Measurements from ENCODE around the gene CTNS. TPM values are rescaled to one million over a fixed set of nuclear protein-coding genes. Genes with fewer than 3 reads are reported as not detected.

Gene CTNS
- total RNA-seq, 1 experiment from 2014 or later, result 21.1 TPM

GRCh38 chr17:3596804-3597464 is 39.6 kb upstream of the CTNS start:
- Histone ChIP-seq H3K9me3 (ENCODE audit: low read length) (no peaks in the 10 kb centered on the region), H3K4me2 (ENCODE audit: low read depth, low read length, poor library complexity, severe bottlenecking) (no peak overlapping the region), H3K79me2 (ENCODE audit: low read length) (no peaks in the 10 kb centered on the region), H3K36me3 (ENCODE audit: insufficient read depth, low read length) (no peaks in the 10 kb centered on the region), H3K4me1 (ENCODE audit: low read length) (no peaks in the 10 kb centered on the region), H3K27me3 (ENCODE audit: low read length) (no peaks in the 10 kb centered on the region), H4K20me1 (ENCODE audit: insufficient read depth, low read depth, low read length) (no peaks in the 10 kb centered on the region), H3K9ac (ENCODE audit: low read length) (no peak overlapping the region), H3K4me3 (ENCODE audit: low read length) (no peak overlapping the region), H3K9me2 (replicated peaks; ENCODE audit: insufficient read depth, low read length) (no peaks in the 10 kb centered on the region), H2AFZ (ENCODE audit: low read length) (no peak overlapping the region), H3K27ac (ENCODE audit: low read length) (no peak overlapping the region)
- no peak for DNase-seq

GRCh38 chr17:3598078-3598477 is 38.5 kb upstream of the CTNS start:
- Histone ChIP-seq H3K9me3 (ENCODE audit: low read length) (no peaks in the 10 kb centered on the region), H3K9me2 (replicated peaks; ENCODE audit: insufficient read depth, low read length) (no peaks in the 10 kb centered on the region), H3K79me2 (ENCODE audit: low read length) (no peaks in the 10 kb centered on the region), H2AFZ (ENCODE audit: low read length) (no peak overlapping the region), H3K27me3 (ENCODE audit: low read length) (no peaks in the 10 kb centered on the region), H3K27ac (ENCODE audit: low read length) (no peak overlapping the region), H3K4me2 (ENCODE audit: low read depth, low read length, poor library complexity, severe bottlenecking) (no peak overlapping the region), H4K20me1 (ENCODE audit: insufficient read depth, low read depth, low read length) (no peaks in the 10 kb centered on the region), H3K4me1 (ENCODE audit: low read length) (no peaks in the 10 kb centered on the region), H3K4me3 (ENCODE audit: low read length) (no peak overlapping the region), H3K9ac (ENCODE audit: low read length) (no peak overlapping the region), H3K36me3 (ENCODE audit: insufficient read depth, low read length) (no peaks in the 10 kb centered on the region)
- DNase-seq, result no peak

- Histone ChIP-seq H3K27me3 (ENCODE audit: low read length) (no peaks in the 10 kb centered on the region), H3K79me2 (ENCODE audit: low read length) (no peaks in the 10 kb centered on the region), H3K36me3 (ENCODE audit: insufficient read depth, low read length) (no peaks in the 10 kb centered on the region), H3K4me2 (ENCODE audit: low read depth, low read length, poor library complexity, severe bottlenecking) (no peak overlapping the region), H3K4me3 (ENCODE audit: low read length) (no peak overlapping the region), H4K20me1 (ENCODE audit: insufficient read depth, low read depth, low read length) (no peaks in the 10 kb centered on the region), H3K27ac (ENCODE audit: low read length) (no peak overlapping the region), H3K9me3 (ENCODE audit: low read length) (no peaks in the 10 kb centered on the region), H2AFZ (ENCODE audit: low read length) (no peak overlapping the region), H3K9me2 (replicated peaks; ENCODE audit: insufficient read depth, low read length) (no peaks in the 10 kb centered on the region), H3K9ac (ENCODE audit: low read length) (no peak overlapping the region), H3K4me1 (ENCODE audit: low read length) (no peaks in the 10 kb centered on the region)
- DNase-seq, result no peak
Observed at GRCh38 chr17:3600529-3601205, 35.9 kb upstream of the CTNS start.

- Histone ChIP-seq H3K4me1 (ENCODE audit: low read length) (no peaks in the 10 kb centered on the region), H3K9ac (ENCODE audit: low read length) (no peak overlapping the region), H3K9me2 (replicated peaks; ENCODE audit: insufficient read depth, low read length) (no peaks in the 10 kb centered on the region), H2AFZ (ENCODE audit: low read length) (no peak overlapping the region), H3K4me3 (ENCODE audit: low read length) (no peak overlapping the region), H3K27me3 (ENCODE audit: low read length) (no peaks in the 10 kb centered on the region), H3K4me2 (ENCODE audit: low read depth, low read length, poor library complexity, severe bottlenecking) (no peak overlapping the region), H4K20me1 (ENCODE audit: insufficient read depth, low read depth, low read length) (no peaks in the 10 kb centered on the region), H3K79me2 (ENCODE audit: low read length) (no peaks in the 10 kb centered on the region), H3K27ac (ENCODE audit: low read length) (no peak overlapping the region), H3K9me3 (ENCODE audit: low read length) (no peaks in the 10 kb centered on the region), H3K36me3 (ENCODE audit: insufficient read depth, low read length) (no peaks in the 10 kb centered on the region)
- DNase-seq, result peak; percentile 92
Observed at GRCh38 chr17:3602499-3602898, 34.1 kb upstream of the CTNS start.

GRCh38 chr17:3603119-3603869 is 33.3 kb upstream of the CTNS start:
- Histone ChIP-seq H3K27me3 (ENCODE audit: low read length) (no peaks in the 10 kb centered on the region), H4K20me1 (ENCODE audit: insufficient read depth, low read depth, low read length) (no peaks in the 10 kb centered on the region), H3K79me2 (ENCODE audit: low read length) (no peaks in the 10 kb centered on the region), H3K27ac (ENCODE audit: low read length) (no peak overlapping the region), H3K4me3 (ENCODE audit: low read length) (no peak overlapping the region), H3K9me3 (ENCODE audit: low read length) (no peaks in the 10 kb centered on the region), H3K9ac (ENCODE audit: low read length) (no peak overlapping the region), H3K4me2 (ENCODE audit: low read depth, low read length, poor library complexity, severe bottlenecking) (no peak overlapping the region), H2AFZ (ENCODE audit: low read length) (no peak overlapping the region), H3K36me3 (ENCODE audit: insufficient read depth, low read length) (no peaks in the 10 kb centered on the region), H3K4me1 (ENCODE audit: low read length) (no peaks in the 10 kb centered on the region), H3K9me2 (replicated peaks; ENCODE audit: insufficient read depth, low read length) (no peaks in the 10 kb centered on the region)
- no peak for DNase-seq

- no peak overlapping the region for H3K4me3 ChIP-seq (ENCODE audit: low read length)
- H3K27me3 ChIP-seq (ENCODE audit: low read length), result no peaks in the 10 kb centered on the region
- H2AFZ ChIP-seq (ENCODE audit: low read length), result no peak overlapping the region
- H3K9me2 ChIP-seq (replicated peaks; ENCODE audit: insufficient read depth, low read length), result no peaks in the 10 kb centered on the region
- no peaks in the 10 kb centered on the region for H3K79me2 ChIP-seq (ENCODE audit: low read length)
- no peak for DNase-seq
- no peaks in the 10 kb centered on the region for H3K4me1 ChIP-seq (ENCODE audit: low read length)
- H3K27ac ChIP-seq (ENCODE audit: low read length), result no peak overlapping the region
- no peak overlapping the region for H3K4me2 ChIP-seq (ENCODE audit: low read depth, low read length, poor library complexity, severe bottlenecking)
- H4K20me1 ChIP-seq (ENCODE audit: insufficient read depth, low read depth, low read length), result no peaks in the 10 kb centered on the region
- no peak overlapping the region for H3K9ac ChIP-seq (ENCODE audit: low read length)
- no peaks in the 10 kb centered on the region for H3K9me3 ChIP-seq (ENCODE audit: low read length)
- H3K36me3 ChIP-seq (ENCODE audit: insufficient read depth, low read length), result no peaks in the 10 kb centered on the region
Observed at GRCh38 chr17:3603870-3604259, 32.7 kb upstream of the CTNS start.

- Histone ChIP-seq H3K79me2 (ENCODE audit: low read length) (no peaks in the 10 kb centered on the region), H3K9ac (ENCODE audit: low read length) (no peak overlapping the region), H2AFZ (ENCODE audit: low read length) (no peak overlapping the region), H3K4me2 (ENCODE audit: low read depth, low read length, poor library complexity, severe bottlenecking) (no peak overlapping the region), H3K4me3 (ENCODE audit: low read length) (no peak overlapping the region), H3K27ac (ENCODE audit: low read length) (no peak overlapping the region), H3K9me2 (replicated peaks; ENCODE audit: insufficient read depth, low read length) (no peaks in the 10 kb centered on the region), H3K9me3 (ENCODE audit: low read length) (no peaks in the 10 kb centered on the region), H3K4me1 (ENCODE audit: low read length) (no peaks in the 10 kb centered on the region), H3K36me3 (ENCODE audit: insufficient read depth, low read length) (no peaks in the 10 kb centered on the region; the same call in 1 of the 2 replicates), H4K20me1 (ENCODE audit: insufficient read depth, low read depth, low read length) (no peaks in the 10 kb centered on the region), H3K27me3 (ENCODE audit: low read length) (no peaks in the 10 kb centered on the region)
- DNase-seq, result no peak
Observed at GRCh38 chr17:3609689-3610088, 26.9 kb upstream of the CTNS start.

GRCh38 chr17:3610523-3610922 is 26.0 kb upstream of the CTNS start:
- no peaks in the 10 kb centered on the region for H3K27me3 ChIP-seq (ENCODE audit: low read length)
- H3K4me1 ChIP-seq (ENCODE audit: low read length), result no peaks in the 10 kb centered on the region
- no peaks in the 10 kb centered on the region for H3K79me2 ChIP-seq (ENCODE audit: low read length)
- no peaks in the 10 kb centered on the region for H4K20me1 ChIP-seq (ENCODE audit: insufficient read depth, low read depth, low read length)
- no peak overlapping the region for H3K4me3 ChIP-seq (ENCODE audit: low read length)
- H3K9me3 ChIP-seq (ENCODE audit: low read length), result no peaks in the 10 kb centered on the region
- DNase-seq, result no peak
- H3K9ac ChIP-seq (ENCODE audit: low read length), result no peak overlapping the region
- H3K36me3 ChIP-seq (ENCODE audit: insufficient read depth, low read length), result peaks cover 3% of the 10 kb centered on the region; the same call in 1 of the 2 replicates
- H3K27ac ChIP-seq (ENCODE audit: low read length), result no peak overlapping the region
- no peaks in the 10 kb centered on the region for H3K9me2 ChIP-seq (replicated peaks; ENCODE audit: insufficient read depth, low read length)
- H3K4me2 ChIP-seq (ENCODE audit: low read depth, low read length, poor library complexity, severe bottlenecking), result no peak overlapping the region
- H2AFZ ChIP-seq (ENCODE audit: low read length), result no peak overlapping the region

Data from Karpas-422 (cell line).